Stimulated activated CD8-positive, alpha-beta memory T cell treated with anti-CD3 and anti-CD28 coated beads, Interleukin-4, amount 100 ng/mL, for 48 hours (primary cell): ENCODE results near the gene TXN2.
"Not testable (repeated sequence)": the region's sequence is repeated elsewhere in the genome, so short reads cannot be mapped to it uniquely, and the experiment has no call there.

Experiments
- DNase-seq: peaks from one replicate; pipeline ENCODE4 v3.0.0-alpha.2; 2020

Gene TXN2

GRCh38 chr22:36425977-36426523 is 55.4 kb downstream of the TXN2 start:
- no peak for DNase-seq

- no peak for DNase-seq
These were observed 56.4 kb downstream of the TXN2 start for GRCh38 chr22:36424901-36425579.

GRCh38 chr22:36424466-36424865 is 57.0 kb downstream of the TXN2 start:
- not testable (repeated sequence) for DNase-seq

- no peak for DNase-seq
These were observed 57.7 kb downstream of the TXN2 start for GRCh38 chr22:36423461-36424404.

- no peak for DNase-seq
These were observed 59.0 kb downstream of the TXN2 start for GRCh38 chr22:36422287-36423014.

GRCh38 chr22:36419912-36420882 is 61.2 kb downstream of the TXN2 start:
- no peak for DNase-seq

GRCh38 chr22:36419177-36419911 is 62.1 kb downstream of the TXN2 start:
- DNase-seq, result no peak

GRCh38 chr22:36417281-36417686 is 64.2 kb downstream of the TXN2 start:
- no peak for DNase-seq
